CD4-positive, alpha-beta T cell treated with Interleukin-4 for 4 hours (primary cell): ENCODE results near the gene ZNF627.
"Not testable (repeated sequence)": the region's sequence is repeated elsewhere in the genome, so short reads cannot be mapped to it uniquely, and the experiment has no call there.

Experiments used
- DNase-seq: peaks from one replicate; pipeline ENCODE4 v3.0.0-alpha.2; 2020

Gene ZNF627

GRCh38 chr19:11597202-11598102, at the start of gene ZNF627:
TSS of gene ZNF627 (plus strand) at chr19:11597483. CDS start at chr19:11597628, 145 bp downstream.
- DNase-seq = peak; percentile 96

DNA sequence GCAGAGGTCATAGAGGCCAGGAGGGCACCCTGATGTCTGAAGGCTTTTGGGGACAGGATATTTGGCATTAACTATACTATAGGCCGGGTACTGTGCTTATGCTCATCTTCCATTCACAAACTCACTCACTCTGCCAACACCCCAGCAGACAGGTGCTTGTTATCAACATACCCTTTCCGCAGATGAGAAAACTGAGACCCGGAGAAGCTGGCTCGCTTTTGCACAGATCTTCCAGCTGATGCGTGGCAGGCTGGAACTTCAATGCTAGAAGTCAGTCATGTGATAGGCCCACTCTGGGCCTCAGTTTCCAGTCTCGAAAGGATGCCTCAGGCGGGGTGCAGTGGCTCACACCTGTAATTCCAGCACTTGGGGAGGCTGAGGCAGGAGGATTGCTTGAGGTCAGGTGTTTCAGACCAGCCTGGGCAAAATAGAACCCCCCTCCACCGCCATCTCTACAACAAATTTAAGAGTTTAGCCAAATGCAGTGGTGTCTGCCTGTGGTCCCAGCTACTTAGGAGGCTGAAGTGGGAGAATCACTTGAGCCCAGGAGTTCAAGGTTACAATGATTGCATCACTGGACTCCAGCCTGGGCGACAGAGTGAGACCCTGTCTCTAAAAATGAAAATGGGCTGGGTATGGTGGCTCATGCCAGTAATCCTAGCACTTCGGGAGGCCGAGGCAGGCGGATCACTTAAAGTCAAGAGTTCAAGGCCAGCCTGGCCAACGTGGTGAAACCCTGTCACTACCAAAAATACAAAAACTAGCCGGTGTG, 49.2 kb upstream of the ZNF627 start:
- no peak for DNase-seq

GRCh38 chr19:11549386-11549953, 47.8 kb upstream of the ZNF627 start:
- no peak for DNase-seq

GRCh38 chr19:11550265-11550664, 47.0 kb upstream of the ZNF627 start:
- no peak for DNase-seq

- no peak for DNase-seq
Observed at GRCh38 chr19:11551603-11552235, 45.6 kb upstream of the ZNF627 start.

GRCh38 chr19:11552666-11553372, 44.5 kb upstream of the ZNF627 start:
- no peak for DNase-seq

GRCh38 chr19:11554160-11554559, 43.1 kb upstream of the ZNF627 start:
- no peak for DNase-seq

DNA sequence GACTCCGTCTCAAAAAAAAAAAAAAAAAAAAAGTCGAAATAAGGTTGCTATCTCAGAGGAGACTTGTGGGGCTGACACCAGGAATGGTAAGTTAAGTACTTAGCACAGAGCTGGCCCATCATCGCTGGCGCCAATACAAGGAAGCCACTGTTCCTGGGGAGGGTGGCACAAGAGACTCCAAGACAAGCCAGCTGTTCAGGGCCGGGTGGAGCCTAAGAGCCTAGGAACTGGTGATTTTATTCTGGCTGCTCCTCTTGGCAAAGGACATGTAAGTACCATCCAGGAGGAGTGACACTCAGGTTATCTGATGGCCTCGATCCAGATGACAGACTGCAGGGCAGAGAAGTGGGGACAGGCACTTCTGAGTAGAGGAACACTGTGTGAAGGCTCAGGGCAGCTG, 42.0 kb upstream of the ZNF627 start:
- DNase-seq = no peak

GRCh38 chr19:11556634-11557420, 40.5 kb upstream of the ZNF627 start:
- no peak for DNase-seq

DNA sequence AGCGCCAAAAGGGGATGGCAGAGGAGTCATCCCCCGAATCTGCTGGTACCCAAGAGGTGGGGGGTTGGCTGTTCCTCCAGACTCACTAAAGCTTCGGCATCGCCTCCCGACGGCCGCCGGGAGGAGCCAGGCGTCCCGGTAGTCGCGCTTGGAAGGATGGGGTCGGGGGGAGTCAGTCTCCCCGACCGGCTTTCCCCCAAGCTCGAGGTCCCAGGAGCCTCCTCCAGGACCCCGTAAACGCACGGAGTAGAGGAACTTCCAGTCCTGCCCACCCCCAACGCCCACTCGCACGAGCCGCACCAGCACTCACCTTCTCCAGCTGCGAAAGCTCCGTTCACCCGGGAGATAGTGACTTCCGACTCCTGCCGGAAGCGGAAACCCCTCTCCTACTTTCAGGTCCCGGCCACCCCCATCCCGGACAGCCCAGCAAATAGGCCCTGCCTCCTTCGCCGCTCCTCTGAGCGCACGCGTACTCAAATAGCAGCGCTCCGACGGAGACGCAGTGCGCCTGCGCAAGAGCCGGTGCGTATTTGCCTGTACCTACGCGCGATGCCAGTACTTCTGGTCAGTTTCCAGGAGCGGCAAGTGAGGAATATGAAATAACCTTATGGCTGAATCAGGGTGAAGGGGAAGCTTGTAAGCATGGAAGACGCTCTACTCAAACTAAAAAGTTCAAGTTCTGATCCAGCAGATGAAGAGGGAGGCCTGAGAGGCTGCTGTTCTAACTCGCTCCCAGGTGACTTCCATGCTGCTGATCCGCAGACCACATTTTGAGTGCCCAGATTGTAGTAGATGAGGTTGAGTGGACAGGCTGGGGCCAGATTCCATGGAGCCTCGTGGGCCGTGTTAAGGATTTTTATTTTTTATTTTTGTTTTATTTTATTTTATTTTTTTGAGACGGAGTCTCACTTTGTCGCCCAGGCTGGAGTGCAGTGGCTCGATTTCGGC, 38.1 kb upstream of the ZNF627 start, which contains the start of gene ELOF1:
Gene ELOF1, minus strand, starts transcription at position 350 of the 948 bp plus-strand sequence. CDS start 4,883 bp downstream, outside the sequence.
- DNase-seq = peak; percentile 97

DNA sequence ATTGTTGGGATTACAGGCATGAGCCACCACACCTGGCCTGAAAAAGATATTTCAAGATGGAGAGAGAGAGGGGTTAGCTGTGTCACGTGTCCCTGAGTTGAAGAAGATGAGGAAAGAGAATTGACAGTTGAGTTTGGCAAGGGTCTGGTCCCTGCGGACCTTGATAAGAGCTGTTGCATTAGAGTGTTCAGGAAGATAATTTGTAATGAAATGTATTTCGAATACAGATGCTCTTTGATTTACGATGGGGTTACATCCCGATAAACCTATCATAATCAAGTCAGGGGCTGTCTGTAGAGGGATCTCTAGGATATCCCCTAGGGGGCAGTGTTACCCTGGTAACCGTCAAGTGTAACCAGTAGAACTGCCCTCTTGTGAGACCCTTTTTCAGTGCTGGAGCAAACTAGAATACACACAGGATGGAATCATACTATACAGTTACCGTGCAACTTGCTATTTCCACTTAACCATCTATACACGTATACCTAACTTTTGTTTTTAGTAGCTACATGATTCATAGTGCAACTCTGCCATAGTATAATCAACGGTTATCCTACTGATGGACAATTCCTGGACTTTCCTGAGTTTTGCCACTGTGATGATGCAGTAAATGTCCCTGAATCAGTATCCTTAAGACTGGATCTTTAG, 36.8 kb upstream of the ZNF627 start:
- peak; percentile 79 for DNase-seq

DNA sequence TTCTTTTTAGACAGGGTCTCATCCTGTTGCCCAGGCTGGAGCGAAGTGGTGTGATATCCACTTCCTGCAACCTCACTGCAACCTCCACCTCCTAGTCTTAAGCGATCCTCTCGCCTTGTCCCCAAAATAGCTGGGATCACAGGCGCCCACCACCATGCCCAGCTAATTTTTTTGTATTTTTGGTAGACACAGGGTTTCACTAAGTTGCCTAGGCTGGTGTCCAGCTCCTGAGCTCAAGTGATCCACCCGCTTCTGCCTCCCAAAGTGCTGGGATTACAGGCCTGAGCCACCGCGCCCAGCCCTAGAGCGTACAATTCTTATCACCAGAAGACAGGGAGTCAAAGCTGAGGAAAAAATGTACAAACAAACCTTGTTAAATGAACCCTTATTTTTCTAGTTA, 33.8 kb upstream of the ZNF627 start:
- no peak for DNase-seq

- not testable (repeated sequence) for DNase-seq
Observed at GRCh38 chr19:11564082-11564807, 33.0 kb upstream of the ZNF627 start.

GRCh38 chr19:11565649-11565980, 31.7 kb upstream of the ZNF627 start:
- DNase-seq = not testable (repeated sequence)

DNA sequence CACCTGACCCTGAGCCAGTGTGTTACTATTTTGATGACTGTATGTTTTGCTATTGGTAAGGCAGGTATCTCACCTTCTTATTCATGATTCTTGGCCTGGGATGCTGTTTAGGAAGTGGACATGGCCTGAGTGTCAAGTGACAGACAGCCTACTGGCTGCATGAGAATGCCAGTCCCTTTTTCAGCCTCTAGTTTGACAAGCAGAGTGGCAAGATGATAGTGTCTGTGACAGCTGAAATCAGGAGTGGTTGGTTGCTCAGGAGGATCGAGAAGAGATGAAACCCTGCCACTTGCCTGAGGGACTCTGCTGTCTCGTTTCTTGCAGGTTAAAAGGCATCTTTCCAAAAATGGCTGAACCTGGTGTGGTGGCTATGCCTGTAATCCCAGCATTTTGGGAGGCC, 31.1 kb upstream of the ZNF627 start:
- DNase-seq = no peak

- DNase-seq = no peak
Observed at GRCh38 chr19:11570039-11570462, 27.2 kb upstream of the ZNF627 start.

GRCh38 chr19:11573354-11573753, 23.9 kb upstream of the ZNF627 start:
- DNase-seq = not testable (repeated sequence)

GRCh38 chr19:11573763-11574162, 23.5 kb upstream of the ZNF627 start:
- DNase-seq = not testable (repeated sequence)

- DNase-seq = no peak
Observed at GRCh38 chr19:11574689-11575088, 22.6 kb upstream of the ZNF627 start.
